ENCODE measurements around the gene FRMD7.

The FRMD7 gene

DNA sequence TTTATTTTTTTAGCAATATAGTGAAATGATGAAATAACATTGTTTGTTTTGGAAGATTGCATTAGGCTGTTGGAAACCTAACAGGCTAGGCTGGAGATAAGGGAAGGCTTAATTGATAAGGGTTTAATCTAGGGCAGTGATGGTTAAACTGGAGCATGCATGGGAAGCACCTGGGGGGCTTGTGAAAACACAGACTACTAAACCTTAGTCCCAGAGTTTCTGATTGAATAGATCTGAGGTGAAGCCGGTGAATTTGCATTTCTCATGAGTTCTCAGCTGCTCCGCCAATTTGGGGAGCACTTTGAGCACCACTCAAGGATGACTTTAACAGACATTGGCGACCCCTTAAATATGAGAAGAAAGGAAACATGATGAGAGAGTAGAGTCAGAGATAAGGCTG lies 93.2 kb downstream of the FRMD7 start:
- no peak for DNase-seq (ENCODE audit: low read depth in 2 of 2)

GRCh38 chrX:132033166-132033565 lies 94.7 kb downstream of the FRMD7 start:
- DNase-seq (ENCODE audit: low read depth in 2 of 2) = no peak

DNA sequence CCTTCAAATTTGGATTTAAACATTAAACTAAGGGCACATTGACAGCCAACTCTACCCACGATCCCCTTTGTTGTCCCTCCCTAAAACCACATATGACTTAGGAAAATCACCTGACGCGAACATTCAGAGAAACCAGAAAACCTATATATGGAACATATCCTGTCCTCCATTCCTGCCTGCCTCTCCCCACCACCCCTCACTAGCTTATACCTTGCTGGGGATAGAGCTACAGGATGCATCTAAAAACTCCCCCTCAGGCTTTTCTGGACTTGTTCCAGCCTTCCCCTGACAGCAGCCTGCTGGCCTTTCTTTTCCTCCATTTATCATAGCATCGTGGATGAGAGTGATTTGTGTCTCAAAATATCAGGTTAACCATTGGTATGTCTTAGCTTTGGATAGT lies 96.0 kb downstream of the FRMD7 start:
- no peak for DNase-seq (ENCODE audit: low read depth in 2 of 2)

- no peak for DNase-seq (ENCODE audit: low read depth in 2 of 2)
Measured at GRCh38 chrX:132030264-132030663, 97.6 kb downstream of the FRMD7 start.

Data from fibroblast of skin of left quadriceps (primary cell).